ENCODE results near the gene MPP2. TPM values are rescaled to one million over a fixed set of nuclear protein-coding genes. Genes with fewer than 3 reads are reported as not detected.
A peak's percentile ranks its signal among the peaks of the same experiment; 100 is the strongest.

Gene MPP2
- total and polyA plus RNA-seq, 2 of the 13 experiments (the other 11 are each of a cell fraction or from before 2014, with no cell fraction given) = 0.20 to 1.7 TPM

- TF ChIP-seq TBL1XR1 (IDR thresholded peaks at IDR 0.05; ENCODE audit: borderline replicate concordance, low read length, partially characterized antibody) (no peak), DRAP1 (CRISPR knock-in tag; IDR thresholded peaks at IDR 0.05) (no peak), RNF219 (CRISPR knock-in tag; IDR thresholded peaks at IDR 0.05) (no peak), ZNF557 (CRISPR knock-in tag; IDR thresholded peaks at IDR 0.05) (no peak), BCL6 (CRISPR knock-in tag; IDR thresholded peaks at IDR 0.05) (no peak), THAP7 (CRISPR knock-in tag; IDR thresholded peaks at IDR 0.05) (no peak), HOXD1 (CRISPR knock-in tag; IDR thresholded peaks at IDR 0.05) (no peak), LBX2 (CRISPR knock-in tag; IDR thresholded peaks at IDR 0.05; ENCODE audit: borderline replicate concordance) (no peak), PHF8 (CRISPR knock-in tag; IDR thresholded peaks at IDR 0.05) (no peak), SKI (IDR thresholded peaks at IDR 0.05; ENCODE audit: partially characterized antibody) (no peak), ZNF605 (CRISPR knock-in tag; IDR thresholded peaks at IDR 0.05) (no peak), NFE2L2 (IDR thresholded peaks at IDR 0.05; ENCODE audit: low read length) (no peak), KLF11 (CRISPR knock-in tag; IDR thresholded peaks at IDR 0.05) (no peak), ZNF282 (IDR thresholded peaks at IDR 0.05; ENCODE audit: partially characterized antibody) (no peak), ZBTB20 (CRISPR knock-in tag; IDR thresholded peaks at IDR 0.05; ENCODE audit: borderline replicate concordance, low read depth) (no peak), KDM6A (CRISPR knock-in tag; IDR thresholded peaks at IDR 0.05; ENCODE audit: low read depth) (no peak), ZNF672 (CRISPR knock-in tag; IDR thresholded peaks at IDR 0.05) (no peak), PHF20 (CRISPR knock-in tag; IDR thresholded peaks at IDR 0.05) (0 out of 2 replicates have a peak, but pooled peaks have one; percentile 21), ZNF768 (CRISPR knock-in tag; IDR thresholded peaks at IDR 0.05) (no peak), ZNF205 (CRISPR knock-in tag; IDR thresholded peaks at IDR 0.05) (no peak), TOPORS (CRISPR knock-in tag; IDR thresholded peaks at IDR 0.05) (no peak), TRIM24 (CRISPR knock-in tag; IDR thresholded peaks at IDR 0.05) (no peak), ZNF326 (CRISPR knock-in tag; IDR thresholded peaks at IDR 0.05; ENCODE audit: borderline replicate concordance) (no peak), SETDB1 (CRISPR knock-in tag; IDR thresholded peaks at IDR 0.05; ENCODE audit: borderline replicate concordance) (no peak)
- TF ChIP-seq, protein P1, sequence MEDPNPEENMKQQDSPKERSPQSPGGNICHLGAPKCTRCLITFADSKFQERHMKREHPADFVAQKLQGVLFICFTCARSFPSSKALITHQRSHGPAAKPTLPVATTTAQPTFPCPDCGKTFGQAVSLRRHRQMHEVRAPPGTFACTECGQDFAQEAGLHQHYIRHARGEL (CRISPR knock-in tag; IDR thresholded peaks at IDR 0.05) = no peak
- TF ChIP-seq, protein P2, sequence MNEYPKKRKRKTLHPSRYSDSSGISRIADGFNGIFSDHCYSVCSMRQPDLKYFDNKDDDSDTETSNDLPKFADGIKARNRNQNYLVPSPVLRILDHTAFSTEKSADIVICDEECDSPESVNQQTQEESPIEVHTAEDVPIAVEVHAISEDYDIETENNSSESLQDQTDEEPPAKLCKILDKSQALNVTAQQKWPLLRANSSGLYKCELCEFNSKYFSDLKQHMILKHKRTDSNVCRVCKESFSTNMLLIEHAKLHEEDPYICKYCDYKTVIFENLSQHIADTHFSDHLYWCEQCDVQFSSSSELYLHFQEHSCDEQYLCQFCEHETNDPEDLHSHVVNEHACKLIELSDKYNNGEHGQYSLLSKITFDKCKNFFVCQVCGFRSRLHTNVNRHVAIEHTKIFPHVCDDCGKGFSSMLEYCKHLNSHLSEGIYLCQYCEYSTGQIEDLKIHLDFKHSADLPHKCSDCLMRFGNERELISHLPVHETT (CRISPR knock-in tag; conservative IDR thresholded peaks at IDR 0.05) = no peak
- TF ChIP-seq, protein P3, sequence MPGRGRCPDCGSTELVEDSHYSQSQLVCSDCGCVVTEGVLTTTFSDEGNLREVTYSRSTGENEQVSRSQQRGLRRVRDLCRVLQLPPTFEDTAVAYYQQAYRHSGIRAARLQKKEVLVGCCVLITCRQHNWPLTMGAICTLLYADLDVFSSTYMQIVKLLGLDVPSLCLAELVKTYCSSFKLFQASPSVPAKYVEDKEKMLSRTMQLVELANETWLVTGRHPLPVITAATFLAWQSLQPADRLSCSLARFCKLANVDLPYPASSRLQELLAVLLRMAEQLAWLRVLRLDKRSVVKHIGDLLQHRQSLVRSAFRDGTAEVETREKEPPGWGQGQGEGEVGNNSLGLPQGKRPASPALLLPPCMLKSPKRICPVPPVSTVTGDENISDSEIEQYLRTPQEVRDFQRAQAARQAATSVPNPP (CRISPR knock-in tag; IDR thresholded peaks at IDR 0.05) = no peak
Observed at GRCh38 chr17:43907425-43907981, at the start of gene MPP2 (continued).

All from HepG2 (cell line).